Activated naive CD8-positive, alpha-beta T cell treated with anti-CD3 and anti-CD28 coated beads, Interleukin-2, amount 10 ng/mL, durations not matched to agents 7 days and 5 days (primary cell): ENCODE measurements around the gene ARL5C. TPM values are rescaled to one million over a fixed set of nuclear protein-coding genes. Genes with fewer than 3 reads are reported as not detected.
A peak's percentile ranks its signal among the peaks of the same experiment; 100 is the strongest.
"Not testable (repeated sequence)": the region's sequence is repeated elsewhere in the genome, so short reads cannot be mapped to it uniquely, and the experiment has no call there.

Experiments used
- ATAC-seq: fragments of 150-1000 bp; cut with Tn5 transposase; one replicate; pipeline ENCODE4 v1.10.0; 2021; ENCODE audit warnings: low read depth, moderate library complexity
- POLR2A ChIA-PET: fragments of 350-600 bp; sonication (Branson Sonifier 250); formaldehyde crosslinking; loops from one replicate; lab custom pipeline; 2021; ENCODE audit warnings: antibody characterized with exemption; lab: Charles Lee
- DNase-seq: peaks from one replicate; pipeline ENCODE4 v3.0.0; 2021
- H3K27ac Mint-ChIP-seq: one replicate; pipeline ENCODE4 v1.8.0; 2022; ENCODE audit warnings: mild to moderate bottlenecking, mixed read lengths
- H3K27me3 Mint-ChIP-seq: one replicate; pipeline ENCODE4 v1.8.0; 2022; ENCODE audit warnings: mild to moderate bottlenecking, moderate library complexity, mixed read lengths
- H3K36me3 Mint-ChIP-seq: one replicate; pipeline ENCODE4 v1.8.0; 2021; ENCODE audit warnings: mild to moderate bottlenecking, mixed read lengths
- H3K4me1 Mint-ChIP-seq: one replicate; pipeline ENCODE4 v1.8.0; 2021; ENCODE audit warnings: mixed read lengths
- H3K4me3 Mint-ChIP-seq: one replicate; pipeline ENCODE4 v1.8.0; 2022; ENCODE audit warnings: mild to moderate bottlenecking, moderate library complexity, mixed read lengths
- H3K9me3 Mint-ChIP-seq: one replicate; pipeline ENCODE4 v1.8.0; 2021; ENCODE audit warnings: mixed read lengths
- total RNA-seq, 2 experiments: library from RNA; stranded (reverse); gene quantifications; one replicate each; pipeline ENCODE4 v1.2.3, GENCODE V29; 2021

The ARL5C gene
- total RNA-seq, 2 experiments from 2014 or later = 0.11 TPM; not detected in 1

DNA sequence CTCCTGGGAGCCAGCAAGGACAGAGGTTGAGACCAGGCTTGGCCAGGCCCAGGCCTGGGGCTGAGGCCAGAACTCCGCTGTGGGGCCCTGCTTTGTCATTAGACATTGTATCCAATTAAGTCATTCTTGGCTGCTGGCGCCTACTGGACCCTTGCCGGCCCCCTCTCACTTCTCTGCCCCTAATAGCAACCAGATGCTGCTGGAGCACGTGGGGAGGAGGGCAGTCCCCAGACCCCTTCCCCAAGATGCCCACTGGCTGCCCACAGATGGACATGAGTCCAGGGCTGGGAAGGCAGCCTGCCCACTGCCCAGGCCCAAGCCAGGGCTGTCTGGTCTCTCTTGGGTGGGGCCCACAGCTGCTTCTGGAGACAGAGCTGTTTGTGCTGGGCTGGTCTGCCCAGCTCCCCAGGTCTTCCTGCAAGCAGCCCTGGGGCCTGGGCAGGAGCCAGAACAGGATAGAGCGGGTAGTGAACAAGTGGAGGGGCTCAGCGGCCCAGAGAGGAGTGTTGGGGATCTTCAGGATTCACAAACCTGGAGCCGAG, 22.3 kb downstream of the ARL5C start:
- no peaks in the 10 kb centered on the region for H3K9me3 Mint-ChIP-seq
- no peaks in the 10 kb centered on the region for H3K36me3 Mint-ChIP-seq
- POLR2A ChIA-PET = interaction anchor here (0.6 kb wide), 1 partner anchor 55 kb away, joined by 3 read pairs; no protein-coding TSS in a partner anchor
- H3K4me1 Mint-ChIP-seq = peaks cover 6% of the 10 kb centered on the region
- H3K27ac Mint-ChIP-seq = no peak overlapping the region
- H3K4me3 Mint-ChIP-seq = no peak overlapping the region
- ATAC-seq (no peak), DNase-seq (no peak)
- peaks cover 3% of the 10 kb centered on the region for H3K27me3 Mint-ChIP-seq

DNA sequence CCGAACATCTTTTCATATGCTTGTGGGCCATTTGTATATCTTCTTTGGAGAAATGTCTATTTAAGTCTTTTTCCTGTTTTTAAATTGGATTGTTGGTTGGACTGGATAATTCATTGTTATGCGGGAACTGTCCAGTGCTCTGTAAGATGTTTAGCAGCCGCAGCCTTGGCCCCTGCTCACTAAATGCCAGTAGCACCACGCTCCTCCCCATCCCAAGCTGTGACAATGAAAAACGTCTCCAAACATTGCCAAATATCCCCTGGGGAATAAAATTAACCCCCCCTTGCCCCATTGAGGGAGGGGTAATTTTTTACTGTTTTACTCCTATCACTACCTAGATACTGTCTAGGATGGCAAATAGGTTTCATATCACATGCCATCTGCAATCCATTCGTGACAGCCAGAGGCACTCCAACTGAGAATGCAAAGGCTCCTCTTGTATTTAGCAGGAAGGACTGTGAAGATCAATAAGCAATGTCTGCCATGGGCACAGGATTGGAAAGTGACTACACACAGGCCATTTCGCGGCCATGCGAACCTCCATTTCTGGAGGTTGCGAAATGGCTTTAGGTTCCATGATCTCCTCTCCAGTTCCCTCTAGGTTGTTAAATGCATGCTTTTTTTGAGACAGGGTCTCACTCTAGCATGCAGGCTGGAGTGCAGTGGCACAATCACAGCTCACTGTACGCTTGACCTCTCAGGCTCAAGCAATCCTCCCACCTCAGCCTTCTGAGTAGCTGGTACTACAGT, 23.9 kb downstream of the ARL5C start:
- POLR2A ChIA-PET = no interaction called here
- H3K27ac Mint-ChIP-seq = no peak overlapping the region

DNA sequence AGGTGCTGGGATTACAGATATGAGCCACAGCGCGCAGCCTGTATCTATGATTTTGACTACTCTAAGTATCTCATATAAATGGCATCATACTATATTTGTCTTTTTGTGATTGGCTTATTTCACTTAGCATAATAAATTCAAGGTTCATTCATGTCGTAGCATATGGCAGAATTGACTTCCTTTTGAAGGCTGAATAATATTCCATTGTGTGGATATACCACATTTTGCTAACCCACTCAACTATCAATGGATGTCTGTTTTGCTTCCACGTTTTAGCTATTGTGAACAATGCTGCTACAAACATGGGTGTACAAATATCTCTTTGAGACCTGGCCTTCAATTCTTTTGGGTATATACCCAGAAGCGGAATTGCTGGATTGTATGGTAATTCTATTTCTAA, 24.7 kb downstream of the ARL5C start:
- POLR2A ChIA-PET = no interaction called here
- no peak for DNase-seq
- Mint-ChIP-seq H3K27ac (no peak overlapping the region), H3K36me3 (no peaks in the 10 kb centered on the region), H3K9me3 (no peaks in the 10 kb centered on the region), H3K4me3 (no peak overlapping the region), H3K27me3 (no peaks in the 10 kb centered on the region), H3K4me1 (peaks cover 3% of the 10 kb centered on the region)
- ATAC-seq = no peak

More for the DNA sequence above, 23.9 kb downstream of the ARL5C start:
- no peak for DNase-seq
- ATAC-seq = no peak
- Mint-ChIP-seq H3K4me3 (no peak overlapping the region), H3K36me3 (no peaks in the 10 kb centered on the region), H3K9me3 (no peaks in the 10 kb centered on the region), H3K27me3 (no peaks in the 10 kb centered on the region), H3K4me1 (peaks cover 3% of the 10 kb centered on the region)

DNA sequence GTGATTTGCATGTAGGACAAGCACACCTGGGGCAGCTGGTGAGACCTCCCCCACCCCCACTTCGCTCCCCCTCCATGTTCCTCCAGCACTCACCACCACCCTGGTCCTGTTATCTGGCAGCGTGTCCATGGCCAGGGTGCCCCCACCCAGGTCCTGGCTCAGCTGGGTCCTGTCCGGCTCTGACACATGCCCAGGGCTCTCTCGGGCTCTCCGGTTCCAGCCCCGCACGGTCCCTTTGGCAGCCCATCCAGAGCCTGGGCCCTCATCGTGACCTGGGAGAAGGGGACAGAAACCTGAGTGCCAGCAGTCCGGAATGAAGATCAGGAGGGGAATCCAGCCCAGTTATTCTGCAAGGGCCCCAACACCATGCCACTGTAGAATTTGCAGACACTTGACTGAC, 26.4 kb downstream of the ARL5C start:
- no peak overlapping the region for H3K27ac Mint-ChIP-seq
- H3K27me3 Mint-ChIP-seq = peaks cover 3% of the 10 kb centered on the region
- POLR2A ChIA-PET = no interaction called here
- no peak for DNase-seq
- no peaks in the 10 kb centered on the region for H3K36me3 Mint-ChIP-seq
- H3K4me1 Mint-ChIP-seq = peaks cover 3% of the 10 kb centered on the region
- no peaks in the 10 kb centered on the region for H3K9me3 Mint-ChIP-seq
- H3K4me3 Mint-ChIP-seq = no peak overlapping the region
- no peak for ATAC-seq

DNA sequence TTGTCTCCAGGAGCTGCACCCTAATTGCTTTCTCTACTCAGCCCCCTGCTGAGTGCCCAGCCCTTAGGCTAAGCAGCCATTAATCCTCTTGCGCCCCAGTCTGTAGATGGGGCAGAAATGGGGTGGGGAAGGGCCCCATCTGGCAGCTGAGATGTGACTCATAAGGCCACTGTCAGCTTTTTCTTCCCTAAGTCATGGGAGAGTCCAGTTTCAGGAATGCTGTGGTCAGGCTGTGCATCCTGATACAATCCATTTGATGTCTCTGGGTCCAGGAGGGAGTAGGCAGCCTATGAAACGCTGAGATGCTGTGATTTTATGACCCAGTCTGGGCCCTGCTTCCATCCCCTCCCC, 26.8 kb downstream of the ARL5C start:
- no peaks in the 10 kb centered on the region for H3K9me3 Mint-ChIP-seq
- peaks cover 3% of the 10 kb centered on the region for H3K27me3 Mint-ChIP-seq
- ATAC-seq = no peak
- no peak for DNase-seq
- no peak overlapping the region for H3K4me3 Mint-ChIP-seq
- no peaks in the 10 kb centered on the region for H3K36me3 Mint-ChIP-seq
- H3K27ac Mint-ChIP-seq = no peak overlapping the region
- no peaks in the 10 kb centered on the region for H3K4me1 Mint-ChIP-seq
- POLR2A ChIA-PET = no interaction called here

DNA sequence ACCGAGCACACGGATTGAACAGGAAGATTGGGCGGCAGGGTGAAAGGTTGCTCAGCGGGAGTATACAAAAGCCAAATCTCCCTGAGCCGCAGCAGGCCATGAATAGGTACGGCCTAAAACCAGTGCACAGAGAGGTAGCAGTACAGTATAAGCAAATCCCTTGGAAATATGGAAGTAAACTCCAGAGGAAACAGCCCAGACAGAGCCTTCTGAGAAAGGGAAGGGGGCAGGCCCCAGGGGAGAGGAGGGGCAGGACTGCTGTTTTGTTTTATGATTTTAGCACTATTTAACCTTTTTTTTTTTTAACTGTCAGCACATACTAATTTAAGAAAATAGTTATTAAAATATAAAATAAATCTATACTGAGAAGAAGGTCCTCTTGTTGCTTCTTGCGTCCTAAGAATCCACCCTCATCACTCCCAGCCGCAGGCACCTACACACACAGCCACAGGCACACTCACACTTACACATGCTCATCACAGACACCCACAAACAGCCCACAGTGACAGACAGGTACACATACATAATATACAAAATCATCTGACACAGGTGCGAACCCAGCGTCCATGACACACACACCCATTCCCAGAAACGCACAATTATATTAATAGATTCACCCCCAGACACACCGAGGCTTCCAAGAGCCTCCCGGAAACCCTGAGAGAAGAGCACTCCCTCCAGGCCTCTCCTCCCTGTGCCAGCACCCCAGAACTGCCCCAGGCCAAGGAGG, 27.4 kb downstream of the ARL5C start:
- POLR2A ChIA-PET = no interaction called here
- no peak overlapping the region for H3K4me3 Mint-ChIP-seq
- H3K4me1 Mint-ChIP-seq = no peaks in the 10 kb centered on the region
- H3K36me3 Mint-ChIP-seq = no peaks in the 10 kb centered on the region
- H3K27ac Mint-ChIP-seq = no peak overlapping the region
- peaks cover 3% of the 10 kb centered on the region for H3K27me3 Mint-ChIP-seq
- DNase-seq (no peak), ATAC-seq (no peak)
- no peaks in the 10 kb centered on the region for H3K9me3 Mint-ChIP-seq

DNA sequence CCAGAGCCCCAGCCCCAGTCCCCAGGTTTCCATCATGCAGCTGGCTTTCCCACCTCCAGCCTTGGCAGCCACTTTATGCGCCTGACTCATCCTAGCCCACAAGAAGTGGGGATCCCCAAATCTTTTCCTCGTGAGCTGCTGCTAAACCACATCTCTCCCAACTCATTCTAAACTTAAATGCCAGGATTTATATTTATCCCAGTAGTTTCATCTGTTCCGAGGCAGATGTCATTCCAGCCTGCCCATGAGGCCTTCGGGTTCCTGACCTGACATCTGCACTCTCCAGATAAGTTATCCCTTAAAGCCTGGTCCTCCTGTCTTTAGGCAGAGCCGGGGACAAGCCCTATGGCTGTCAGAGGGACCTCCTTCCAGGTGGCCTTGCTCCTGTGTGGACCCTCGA, 31.1 kb downstream of the ARL5C start:
- Mint-ChIP-seq H3K4me3 (no peak overlapping the region), H3K36me3 (no peaks in the 10 kb centered on the region), H3K27ac (no peak overlapping the region), H3K9me3 (no peaks in the 10 kb centered on the region), H3K27me3 (peaks cover 5% of the 10 kb centered on the region), H3K4me1 (no peaks in the 10 kb centered on the region)
- DNase-seq (no peak), ATAC-seq (no peak)
- POLR2A ChIA-PET = no interaction called here

DNA sequence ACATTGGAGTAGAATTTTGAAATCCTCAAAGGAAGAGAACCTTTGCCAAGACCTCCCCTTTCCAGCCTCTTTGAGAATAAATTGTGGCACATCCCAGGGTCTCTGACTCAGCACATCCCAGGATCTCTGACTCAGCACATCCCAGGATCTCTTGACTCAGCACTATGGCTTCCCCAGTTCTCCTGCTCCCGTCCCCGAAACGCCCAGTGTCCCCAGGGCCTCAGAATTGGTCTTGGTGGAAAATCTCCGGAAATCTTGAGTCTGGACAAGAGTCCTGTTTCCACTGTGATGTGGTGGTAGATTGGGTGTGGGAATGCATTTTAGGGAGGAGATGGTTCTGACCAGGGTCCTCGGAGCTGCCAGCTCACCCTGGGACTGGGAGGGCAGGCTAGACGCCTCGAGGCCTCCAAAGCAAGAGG, 33.8 kb downstream of the ARL5C start:
- Mint-ChIP-seq H3K4me1 (no peaks in the 10 kb centered on the region), H3K4me3 (no peak overlapping the region), H3K9me3 (no peaks in the 10 kb centered on the region), H3K27ac (peak overlapping the region; percentile 25), H3K27me3 (peaks cover 5% of the 10 kb centered on the region), H3K36me3 (no peaks in the 10 kb centered on the region)
- POLR2A ChIA-PET = no interaction called here
- DNase-seq (no peak), ATAC-seq (no peak)

DNA sequence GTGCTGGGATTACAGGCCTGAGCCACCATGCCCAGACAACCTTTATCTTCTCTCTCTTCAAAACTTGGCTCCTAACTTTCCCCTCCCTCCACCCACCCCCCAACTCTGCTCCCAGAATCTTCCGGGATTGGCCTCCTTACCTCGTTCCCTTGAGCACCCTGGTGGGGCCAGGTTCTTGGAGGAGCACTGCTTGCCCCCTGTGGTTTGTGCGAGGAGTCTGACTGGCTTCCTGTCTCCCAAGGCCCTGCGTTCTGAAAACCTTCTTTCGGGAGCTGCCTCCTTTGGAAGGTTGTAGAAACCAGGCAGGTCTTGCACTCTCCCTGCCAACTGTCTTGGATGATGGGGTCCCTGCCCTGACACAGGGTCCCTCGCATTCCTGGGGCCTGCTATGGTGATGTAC, 34.3 kb downstream of the ARL5C start:
- ATAC-seq = no peak
- no peak for DNase-seq
- Mint-ChIP-seq H3K36me3 (no peaks in the 10 kb centered on the region), H3K4me3 (no peak overlapping the region), H3K9me3 (no peaks in the 10 kb centered on the region), H3K27ac (no peak overlapping the region), H3K27me3 (peaks cover 5% of the 10 kb centered on the region), H3K4me1 (no peaks in the 10 kb centered on the region)
- POLR2A ChIA-PET = no interaction called here

DNA sequence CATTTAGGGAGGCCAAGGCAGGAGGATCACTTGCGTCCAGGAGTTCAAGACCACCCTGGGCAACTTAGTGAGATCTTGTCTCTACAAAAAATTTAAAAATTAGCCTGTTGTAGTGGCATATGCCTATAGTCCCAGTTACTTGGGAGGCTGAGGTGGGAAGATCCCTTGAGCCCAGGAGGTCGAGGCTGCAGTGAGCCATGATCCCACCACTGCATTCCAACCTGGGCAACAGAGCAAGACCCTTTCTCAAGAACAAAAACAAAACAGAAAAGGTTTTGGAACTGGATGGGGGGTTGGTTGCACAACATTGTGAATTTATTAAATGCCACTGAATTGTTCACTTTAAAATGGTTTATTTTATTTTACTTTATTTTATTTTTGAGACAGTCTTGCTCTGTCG, 35.8 kb downstream of the ARL5C start:
- H3K4me3 Mint-ChIP-seq = no peak overlapping the region
- no peak for ATAC-seq
- POLR2A ChIA-PET = no interaction called here
- H3K9me3 Mint-ChIP-seq = no peaks in the 10 kb centered on the region
- H3K27ac Mint-ChIP-seq = no peak overlapping the region
- H3K4me1 Mint-ChIP-seq = no peaks in the 10 kb centered on the region
- DNase-seq = no peak
- H3K36me3 Mint-ChIP-seq = no peaks in the 10 kb centered on the region
- peaks cover 5% of the 10 kb centered on the region for H3K27me3 Mint-ChIP-seq

DNA sequence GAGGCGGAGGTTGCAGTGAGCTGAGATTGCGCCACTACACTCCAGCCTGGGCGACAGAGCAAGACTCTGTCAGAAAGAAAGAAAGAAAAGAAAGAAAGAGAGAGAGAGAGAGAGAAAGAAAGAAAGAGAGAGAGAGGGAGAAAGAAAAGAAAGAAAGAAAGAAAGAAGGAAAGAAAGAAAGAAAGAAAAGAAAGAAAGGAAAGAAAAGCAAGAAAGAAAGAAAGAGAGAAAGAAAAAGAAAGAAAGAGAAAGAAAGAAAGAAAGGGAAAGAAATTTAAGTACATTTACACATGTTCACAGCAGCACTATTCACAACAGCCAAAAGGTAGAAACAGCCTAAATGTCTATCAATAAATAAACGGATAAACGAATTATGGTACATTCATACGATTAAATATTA, 36.4 kb downstream of the ARL5C start:
- H3K36me3 Mint-ChIP-seq, H3K27me3 Mint-ChIP-seq, H3K9me3 Mint-ChIP-seq, H3K27ac Mint-ChIP-seq, ATAC-seq, DNase-seq, H3K4me1 Mint-ChIP-seq, POLR2A ChIA-PET, H3K4me3 Mint-ChIP-seq: not testable (repeated sequence)

DNA sequence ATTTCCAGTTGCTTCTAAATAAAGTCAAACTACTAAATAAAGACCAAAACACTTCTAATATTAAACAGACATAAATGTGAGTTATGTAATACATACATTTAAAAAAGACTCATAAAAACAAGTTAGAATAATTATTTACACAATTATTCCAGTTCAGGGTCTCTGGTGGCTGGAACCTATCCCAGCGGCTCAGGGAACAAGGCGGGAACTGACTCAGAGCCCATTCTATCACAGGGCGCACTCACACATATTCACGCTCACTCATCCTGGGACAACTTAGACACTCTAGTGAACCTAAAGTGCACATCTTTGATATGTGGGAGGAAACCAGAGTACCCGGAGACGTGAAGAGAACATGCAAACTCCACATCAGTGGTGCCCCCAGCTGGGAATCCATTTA, 39.5 kb downstream of the ARL5C start:
- Mint-ChIP-seq H3K27me3 (peaks cover 2% of the 10 kb centered on the region), H3K4me3 (no peak overlapping the region), H3K9me3 (no peaks in the 10 kb centered on the region), H3K27ac (no peak overlapping the region), H3K4me1 (no peaks in the 10 kb centered on the region), H3K36me3 (no peaks in the 10 kb centered on the region)
- DNase-seq = no peak
- no peak for ATAC-seq
- POLR2A ChIA-PET = no interaction called here

DNA sequence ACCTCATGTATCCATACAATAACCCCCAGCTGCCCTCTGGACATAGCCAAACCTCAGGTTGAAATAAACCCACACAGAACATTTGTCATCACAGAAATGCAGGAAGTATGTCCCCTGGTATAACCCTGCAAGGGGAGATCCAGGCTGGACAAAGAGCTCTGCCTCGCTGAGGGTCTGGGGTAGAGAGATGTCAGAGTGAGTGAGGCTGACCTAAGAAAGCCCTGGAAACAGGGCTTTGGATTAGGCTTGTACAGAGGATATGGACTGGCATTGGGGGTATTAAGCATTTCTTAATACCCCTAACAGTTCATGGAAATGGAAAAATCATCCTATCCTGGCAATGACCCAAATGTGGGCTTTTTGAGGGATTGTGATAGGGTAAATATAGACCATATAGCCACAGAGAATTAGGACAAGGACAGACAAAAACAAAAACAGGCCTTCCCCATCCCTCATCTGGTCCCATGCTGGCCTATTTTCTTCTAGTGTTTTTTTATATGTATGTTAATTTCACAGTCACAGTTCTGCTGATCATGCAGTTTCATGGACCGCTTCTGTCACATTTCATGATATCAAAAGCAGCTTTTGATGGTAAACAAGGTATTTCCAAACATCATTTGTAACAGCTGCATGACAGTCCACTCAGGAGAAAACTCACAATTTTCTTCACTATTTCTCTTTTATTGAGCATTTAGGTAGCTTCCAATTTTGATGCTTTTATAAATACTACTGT, 40.7 kb downstream of the ARL5C start:
- no peak overlapping the region for H3K4me3 Mint-ChIP-seq
- DNase-seq (no peak), ATAC-seq (no peak)
- no peaks in the 10 kb centered on the region for H3K4me1 Mint-ChIP-seq
- no peaks in the 10 kb centered on the region for H3K36me3 Mint-ChIP-seq
- no peak overlapping the region for H3K27ac Mint-ChIP-seq
- H3K9me3 Mint-ChIP-seq = no peaks in the 10 kb centered on the region
- no peaks in the 10 kb centered on the region for H3K27me3 Mint-ChIP-seq
- POLR2A ChIA-PET = no interaction called here
